HEK293 (cell line): ENCODE measurements around the gene CLCF1.
A peak's percentile ranks its signal among the peaks of the same experiment; 100 is the strongest.

ENCODE experiments used
- CTCF ChIA-PET: fragments of 350-600 bp; formaldehyde crosslinking; extraction: SDS; loops from one replicate; lab custom pipeline; 2021; ENCODE audit warnings: antibody characterized with exemption; lab: Yijun Ruan, JAX
- POLR2A ChIA-PET: fragments of 300-600 bp; formaldehyde crosslinking; extraction: SDS; loops from one replicate; lab custom pipeline; 2020; ENCODE audit warnings: antibody characterized with exemption, inconsistent platforms; lab: Yijun Ruan, JAX
- H3K27ac ChIP-seq: fragments of 200-500 bp; sonication (Bioruptor generic); 2 replicates; pipeline ENCODE4 v1.5.1; 2014; ENCODE audit warnings: low read depth, low read length, control low read depth, inconsistent platforms; ENCODE audit errors: extremely low read depth
- H3K36me3 ChIP-seq, 2 experiments: fragments of 200-500 bp in 1 of 2; sonication (Bioruptor generic) in 1 of 2; 1 replicate in 1 of 2; 2 replicates in 1 of 2; pipeline ENCODE4 v1.5.1; 2014 to 2017; ENCODE audit warnings: inconsistent platforms in 2 of 2, low read length in 2 of 2; ENCODE audit not compliant: control insufficient read depth in 2 of 2, insufficient read depth in 1 of 2
- H3K4me1 ChIP-seq: fragments of 200-500 bp; sonication (Bioruptor generic); 2 replicates; pipeline ENCODE4 v1.5.1; 2014; ENCODE audit warnings: mild to moderate bottlenecking, low read length, inconsistent platforms; ENCODE audit not compliant: control insufficient read depth, insufficient read depth
- H3K4me3 ChIP-seq: 2 replicates; pipeline ENCODE4 v1.5.1; 2011; ENCODE audit warnings: low read depth, mild to moderate bottlenecking, control low read depth, low read length, moderate library complexity
- H3K9me3 ChIP-seq: fragments of 200-500 bp; sonication (Bioruptor generic); 2 replicates; pipeline ENCODE4 v1.5.1; 2014; ENCODE audit warnings: low read depth, low read length, inconsistent platforms; ENCODE audit not compliant: control insufficient read depth, insufficient read depth
- BCL11A ChIP-seq: fragments of 450-650 bp; formaldehyde crosslinking; IDR thresholded peaks from 2 replicates; pipeline ENCODE4 v1.5.1; 2016; ENCODE audit warnings: low read depth, missing biosample characterization, missing genetic modification characterization
- BCL11B ChIP-seq: fragments of 450-650 bp; formaldehyde crosslinking; IDR thresholded peaks from 2 replicates; pipeline ENCODE4 v1.5.1; 2016; ENCODE audit warnings: low read depth, missing biosample characterization, missing genetic modification characterization
- GLIS2 ChIP-seq: fragments of 450-650 bp; formaldehyde crosslinking; IDR thresholded peaks from 2 replicates; pipeline ENCODE4 v1.5.1; 2016; ENCODE audit warnings: missing biosample characterization, missing genetic modification characterization
- HOXC10 ChIP-seq: sonication (generic); formaldehyde crosslinking; IDR thresholded peaks from 2 replicates; pipeline ENCODE4 v1.8.1; 2023; ENCODE audit warnings: mild to moderate bottlenecking, missing genetic modification reagents
- WT1 ChIP-seq: fragments of 450-650 bp; formaldehyde crosslinking; IDR thresholded peaks from 2 replicates; pipeline ENCODE4 v1.5.1; 2016; ENCODE audit warnings: missing biosample characterization, missing genetic modification characterization
- ZBTB20 ChIP-seq: fragments of 450-650 bp; formaldehyde crosslinking; IDR thresholded peaks from 2 replicates; pipeline ENCODE4 v1.5.1; 2016; ENCODE audit warnings: missing biosample characterization, missing genetic modification characterization
- ZIC2 ChIP-seq: fragments of 450-650 bp; formaldehyde crosslinking; IDR thresholded peaks from 2 replicates; pipeline ENCODE4 v1.5.1; 2016; ENCODE audit warnings: missing biosample characterization, missing genetic modification characterization
- ZNF140 ChIP-seq: fragments of 450-650 bp; formaldehyde crosslinking; IDR thresholded peaks from 2 replicates; pipeline ENCODE4 v1.5.1; 2016; ENCODE audit warnings: missing biosample characterization, missing genetic modification characterization
- ZNF175 ChIP-seq: fragments of 450-650 bp; formaldehyde crosslinking; IDR thresholded peaks from 2 replicates; pipeline ENCODE4 v1.5.1; 2016; ENCODE audit warnings: missing biosample characterization, missing genetic modification characterization
- ZNF239 ChIP-seq: fragments of 450-650 bp; formaldehyde crosslinking; IDR thresholded peaks from 2 replicates; pipeline ENCODE4 v1.5.1; 2016; ENCODE audit warnings: missing biosample characterization, missing genetic modification characterization
- ZNF24 ChIP-seq: fragments of 450-650 bp; formaldehyde crosslinking; IDR thresholded peaks from 2 replicates; pipeline ENCODE4 v1.5.1; 2016; ENCODE audit warnings: missing biosample characterization, missing genetic modification characterization
- ZNF311 ChIP-seq: fragments of 450-650 bp; formaldehyde crosslinking; IDR thresholded peaks from 2 replicates; pipeline ENCODE4 v1.5.1; 2017; ENCODE audit warnings: missing biosample characterization, missing genetic modification characterization, borderline replicate concordance
- ZNF366 ChIP-seq: fragments of 450-650 bp; formaldehyde crosslinking; conservative IDR thresholded peaks from 2 replicates; pipeline ENCODE4 v1.5.1; 2016; ENCODE audit warnings: missing biosample characterization, missing genetic modification characterization
- ZNF423 ChIP-seq: fragments of 450-650 bp; formaldehyde crosslinking; IDR thresholded peaks from 2 replicates; pipeline ENCODE4 v1.5.1; 2016; ENCODE audit warnings: missing biosample characterization, missing genetic modification characterization
- ZNF521 ChIP-seq: fragments of 450-650 bp; formaldehyde crosslinking; IDR thresholded peaks from 2 replicates; pipeline ENCODE4 v1.5.1; 2017; ENCODE audit warnings: missing biosample characterization, mild to moderate bottlenecking, missing genetic modification characterization
- ZNF544 ChIP-seq: fragments of 450-650 bp; formaldehyde crosslinking; IDR thresholded peaks from 2 replicates; pipeline ENCODE4 v1.5.0; 2017; ENCODE audit warnings: missing biosample characterization, missing genetic modification characterization
- ZNF596 ChIP-seq: fragments of 450-650 bp; IDR thresholded peaks from 2 replicates; pipeline ENCODE4 v1.5.0; 2018; ENCODE audit warnings: missing biosample characterization, mild to moderate bottlenecking, missing genetic modification characterization, moderate library complexity
- ZNF600 ChIP-seq: fragments of 450-650 bp; formaldehyde crosslinking; IDR thresholded peaks from 2 replicates; pipeline ENCODE4 v1.5.1; 2016; ENCODE audit warnings: missing biosample characterization, missing genetic modification characterization
- ZNF629 ChIP-seq: fragments of 450-650 bp; formaldehyde crosslinking; IDR thresholded peaks from 2 replicates; pipeline ENCODE4 v1.5.1; 2017; ENCODE audit warnings: missing biosample characterization, missing genetic modification characterization
- ZNF843 ChIP-seq: fragments of 450-650 bp; formaldehyde crosslinking; IDR thresholded peaks from 2 replicates; pipeline ENCODE4 v1.5.1; 2016; ENCODE audit warnings: missing biosample characterization, missing genetic modification characterization
- TF ChIP-seq, protein P1 (sequence below): fragments of 450-650 bp; formaldehyde crosslinking; IDR thresholded peaks from 2 replicates; pipeline ENCODE4 v1.5.1; 2016; ENCODE audit warnings: missing biosample characterization, missing genetic modification characterization
- TF ChIP-seq, protein P2 (sequence below): fragments of 450-650 bp; formaldehyde crosslinking; IDR thresholded peaks from 2 replicates; pipeline ENCODE4 v1.5.1; 2017; ENCODE audit warnings: missing biosample characterization, missing genetic modification characterization
- TF ChIP-seq, protein P3 (sequence below): fragments of 450-650 bp; formaldehyde crosslinking; IDR thresholded peaks from 2 replicates; pipeline ENCODE4 v1.5.1; 2016; ENCODE audit warnings: missing biosample characterization, missing genetic modification characterization, borderline replicate concordance

CLCF1 gene

GRCh38 chr11:67369801-67370284 is 3.6 kb downstream of the CLCF1 start:
- ChIA-PET POLR2A (interaction anchor here (0.6 to 1.8 kb wide), 6 partner anchors 17 to 161 kb away, joined by 3 to 6 read pairs (median 4); partner anchors contain the start of gene POLD4), CTCF (interaction anchor here (0.7 to 30.4 kb wide), 4 partner anchors 6 to 55 kb away, joined by 4 to 898 read pairs (median 452); partner anchors contain the start of genes CLCF1, POLD4 and RAD9A)
- no peaks in the 10 kb centered on the region for H3K36me3 ChIP-seq
- TF ChIP-seq ZIC2 (tag by site-specific recombination) (peak; percentile 90), GLIS2 (tag by site-specific recombination) (0 out of 2 replicates have a peak, but pooled peaks have one; percentile 37), ZNF596 (no peak), ZNF239 (no peak), ZNF423 (0 out of 2 replicates have a peak, but pooled peaks have one; percentile 44), ZNF600 (tag by site-specific recombination) (peak; percentile 24; the same call in 1 of the 2 replicates)
- TF ChIP-seq, protein P1, sequence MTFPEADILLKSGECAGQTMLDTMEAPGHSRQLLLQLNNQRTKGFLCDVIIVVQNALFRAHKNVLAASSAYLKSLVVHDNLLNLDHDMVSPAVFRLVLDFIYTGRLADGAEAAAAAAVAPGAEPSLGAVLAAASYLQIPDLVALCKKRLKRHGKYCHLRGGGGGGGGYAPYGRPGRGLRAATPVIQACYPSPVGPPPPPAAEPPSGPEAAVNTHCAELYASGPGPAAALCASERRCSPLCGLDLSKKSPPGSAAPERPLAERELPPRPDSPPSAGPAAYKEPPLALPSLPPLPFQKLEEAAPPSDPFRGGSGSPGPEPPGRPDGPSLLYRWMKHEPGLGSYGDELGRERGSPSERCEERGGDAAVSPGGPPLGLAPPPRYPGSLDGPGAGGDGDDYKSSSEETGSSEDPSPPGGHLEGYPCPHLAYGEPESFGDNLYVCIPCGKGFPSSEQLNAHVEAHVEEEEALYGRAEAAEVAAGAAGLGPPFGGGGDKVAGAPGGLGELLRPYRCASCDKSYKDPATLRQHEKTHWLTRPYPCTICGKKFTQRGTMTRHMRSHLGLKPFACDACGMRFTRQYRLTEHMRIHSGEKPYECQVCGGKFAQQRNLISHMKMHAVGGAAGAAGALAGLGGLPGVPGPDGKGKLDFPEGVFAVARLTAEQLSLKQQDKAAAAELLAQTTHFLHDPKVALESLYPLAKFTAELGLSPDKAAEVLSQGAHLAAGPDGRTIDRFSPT (tag by site-specific recombination): 0 out of 2 replicates have a peak, but pooled peaks have one; percentile 18
- no peak overlapping the region for H3K27ac ChIP-seq
- no peak overlapping the region for H3K4me3 ChIP-seq
- H3K9me3 ChIP-seq: no peaks in the 10 kb centered on the region
- peaks cover 3% of the 10 kb centered on the region; the same call in 1 of the 2 replicates for H3K4me1 ChIP-seq

DNA sequence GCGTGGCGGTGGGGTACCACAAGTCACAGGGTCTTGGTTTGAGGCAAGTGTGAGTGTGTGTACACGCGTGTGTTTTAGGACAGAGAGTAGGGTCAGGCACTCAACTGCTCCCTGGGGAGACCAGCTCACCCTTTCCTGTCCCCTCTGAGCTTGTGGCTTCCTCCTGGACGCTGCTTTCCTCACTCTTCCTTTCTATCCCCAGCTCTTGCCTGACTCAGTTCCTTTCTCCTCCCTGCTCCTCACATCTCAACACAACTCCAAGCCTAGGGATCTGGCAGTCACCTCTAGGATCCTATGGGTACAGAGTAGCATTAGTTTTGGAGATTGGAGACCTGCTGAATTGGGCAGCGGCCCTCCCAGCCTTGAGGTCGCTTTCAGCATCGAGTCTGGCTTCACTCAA is 4.1 kb downstream of the CLCF1 start:
- Histone ChIP-seq H3K4me3 (no peak overlapping the region), H3K4me1 (peaks cover under 1% of the 10 kb centered on the region; the same call in 1 of the 2 replicates), H3K9me3 (no peaks in the 10 kb centered on the region), H3K36me3 (no peaks in the 10 kb centered on the region), H3K27ac (no peak overlapping the region)
- POLR2A ChIA-PET: interaction anchor here (1.0 kb wide), 1 partner anchor 28 kb away, joined by 3 read pairs; no protein-coding TSS in a partner anchor
- TF ChIP-seq, protein P2, sequence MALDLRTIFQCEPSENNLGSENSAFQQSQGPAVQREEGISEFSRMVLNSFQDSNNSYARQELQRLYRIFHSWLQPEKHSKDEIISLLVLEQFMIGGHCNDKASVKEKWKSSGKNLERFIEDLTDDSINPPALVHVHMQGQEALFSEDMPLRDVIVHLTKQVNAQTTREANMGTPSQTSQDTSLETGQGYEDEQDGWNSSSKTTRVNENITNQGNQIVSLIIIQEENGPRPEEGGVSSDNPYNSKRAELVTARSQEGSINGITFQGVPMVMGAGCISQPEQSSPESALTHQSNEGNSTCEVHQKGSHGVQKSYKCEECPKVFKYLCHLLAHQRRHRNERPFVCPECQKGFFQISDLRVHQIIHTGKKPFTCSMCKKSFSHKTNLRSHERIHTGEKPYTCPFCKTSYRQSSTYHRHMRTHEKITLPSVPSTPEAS (tag by site-specific recombination): no peak
- TF ChIP-seq HOXC10 (CRISPR knock-in tag) (no peak), ZNF24 (tag by site-specific recombination) (no peak), ZNF140 (no peak), ZNF544 (tag by site-specific recombination) (no peak), ZNF239 (no peak)
- CTCF ChIA-PET: interaction anchor here (0.7 to 30.4 kb wide), 4 partner anchors 6 to 54 kb away, joined by 4 to 898 read pairs (median 452); partner anchors contain the start of genes CLCF1, POLD4 and RAD9A

DNA sequence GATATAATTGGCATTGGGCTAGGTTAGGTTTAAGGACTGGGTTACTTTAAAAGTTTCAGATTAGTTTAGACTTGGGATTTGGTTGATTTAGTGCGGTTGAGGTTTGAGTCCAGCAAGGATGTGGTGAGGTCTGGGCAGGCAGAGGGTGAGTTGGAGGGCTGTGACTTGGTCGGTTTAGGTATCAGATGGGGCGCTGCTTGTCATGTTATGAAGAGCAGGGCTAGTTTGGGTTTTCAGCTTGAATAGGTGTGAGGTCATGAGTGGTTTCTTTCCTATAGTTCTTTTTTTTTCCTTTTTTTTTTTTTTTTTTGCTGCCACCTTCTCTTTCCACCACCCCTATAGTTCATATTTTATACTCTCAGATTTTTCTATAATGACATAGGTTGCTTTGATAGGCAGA is 4.8 kb downstream of the CLCF1 start:
- H3K9me3 ChIP-seq: no peaks in the 10 kb centered on the region
- no peak overlapping the region for H3K27ac ChIP-seq
- no peak for TF ChIP-seq BCL11A (tag by site-specific recombination)
- no peak for TF ChIP-seq ZNF521 (tag by site-specific recombination)
- no peak for TF ChIP-seq ZBTB20 (tag by site-specific recombination)
- TF ChIP-seq ZNF311 (tag by site-specific recombination): no peak
- TF ChIP-seq ZNF843 (tag by site-specific recombination): no peak
- TF ChIP-seq, protein P3, sequence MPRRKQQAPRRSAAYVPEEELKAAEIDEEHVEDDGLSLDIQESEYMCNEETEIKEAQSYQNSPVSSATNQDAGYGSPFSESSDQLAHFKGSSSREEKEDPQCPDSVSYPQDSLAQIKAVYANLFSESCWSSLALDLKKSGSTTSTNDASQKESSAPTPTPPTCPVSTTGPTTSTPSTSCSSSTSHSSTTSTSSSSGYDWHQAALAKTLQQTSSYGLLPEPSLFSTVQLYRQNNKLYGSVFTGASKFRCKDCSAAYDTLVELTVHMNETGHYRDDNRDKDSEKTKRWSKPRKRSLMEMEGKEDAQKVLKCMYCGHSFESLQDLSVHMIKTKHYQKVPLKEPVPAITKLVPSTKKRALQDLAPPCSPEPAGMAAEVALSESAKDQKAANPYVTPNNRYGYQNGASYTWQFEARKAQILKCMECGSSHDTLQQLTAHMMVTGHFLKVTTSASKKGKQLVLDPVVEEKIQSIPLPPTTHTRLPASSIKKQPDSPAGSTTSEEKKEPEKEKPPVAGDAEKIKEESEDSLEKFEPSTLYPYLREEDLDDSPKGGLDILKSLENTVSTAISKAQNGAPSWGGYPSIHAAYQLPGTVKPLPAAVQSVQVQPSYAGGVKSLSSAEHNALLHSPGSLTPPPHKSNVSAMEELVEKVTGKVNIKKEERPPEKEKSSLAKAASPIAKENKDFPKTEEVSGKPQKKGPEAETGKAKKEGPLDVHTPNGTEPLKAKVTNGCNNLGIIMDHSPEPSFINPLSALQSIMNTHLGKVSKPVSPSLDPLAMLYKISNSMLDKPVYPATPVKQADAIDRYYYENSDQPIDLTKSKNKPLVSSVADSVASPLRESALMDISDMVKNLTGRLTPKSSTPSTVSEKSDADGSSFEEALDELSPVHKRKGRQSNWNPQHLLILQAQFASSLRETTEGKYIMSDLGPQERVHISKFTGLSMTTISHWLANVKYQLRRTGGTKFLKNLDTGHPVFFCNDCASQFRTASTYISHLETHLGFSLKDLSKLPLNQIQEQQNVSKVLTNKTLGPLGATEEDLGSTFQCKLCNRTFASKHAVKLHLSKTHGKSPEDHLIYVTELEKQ (tag by site-specific recombination): no peak
- no peak for TF ChIP-seq ZNF629 (tag by site-specific recombination)
- no peak for TF ChIP-seq BCL11B (tag by site-specific recombination)
- TF ChIP-seq WT1 (tag by site-specific recombination): no peak
- TF ChIP-seq ZNF175 (tag by site-specific recombination): no peak
- no peak for TF ChIP-seq ZNF366 (tag by site-specific recombination)
- no peaks in the 10 kb centered on the region; the same call in 1 of the 2 replicates for H3K4me1 ChIP-seq
- no peak overlapping the region for H3K4me3 ChIP-seq
- H3K36me3 ChIP-seq: no peaks in the 10 kb centered on the region
- ChIA-PET CTCF (interaction anchor here (1.7 to 30.4 kb wide), 3 partner anchors 5 to 23 kb away, joined by 5 to 898 read pairs (median 898); partner anchors contain the start of genes CLCF1, POLD4 and RAD9A), POLR2A (interaction anchor here (1.0 to 1.3 kb wide), 2 partner anchors 13 to 29 kb away, joined by 3 to 6 read pairs; no protein-coding TSS in a partner anchor)
